HG03095 (cell line): ENCODE measurements around the gene CDYL2.

Experiments
- ATAC-seq: cut with Tn5 transposase; IDR thresholded peaks from one replicate; pipeline ENCODE4 v1.9.1; 2021; ENCODE audit warnings: moderate library complexity; ENCODE audit not compliant: unreplicated experiment

The CDYL2 gene

DNA sequence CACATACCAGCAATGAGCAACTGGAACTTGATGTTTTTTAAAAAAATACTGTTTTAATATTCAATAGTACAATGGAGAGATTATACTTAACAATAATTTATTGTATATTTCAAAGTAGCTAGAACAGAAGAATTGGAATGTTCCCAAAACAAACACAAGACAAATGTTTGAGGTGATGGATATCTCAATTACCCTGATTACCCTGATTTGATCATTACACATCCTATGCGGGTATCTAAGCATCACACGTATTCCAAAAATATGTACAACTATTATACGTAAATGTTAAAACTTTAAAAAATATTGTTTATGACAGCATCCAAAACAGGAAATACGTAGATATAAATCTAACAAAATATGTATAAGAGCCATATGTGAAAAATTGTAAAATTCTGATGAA, 166.8 kb downstream of the CDYL2 start:
- no peak for ATAC-seq

DNA sequence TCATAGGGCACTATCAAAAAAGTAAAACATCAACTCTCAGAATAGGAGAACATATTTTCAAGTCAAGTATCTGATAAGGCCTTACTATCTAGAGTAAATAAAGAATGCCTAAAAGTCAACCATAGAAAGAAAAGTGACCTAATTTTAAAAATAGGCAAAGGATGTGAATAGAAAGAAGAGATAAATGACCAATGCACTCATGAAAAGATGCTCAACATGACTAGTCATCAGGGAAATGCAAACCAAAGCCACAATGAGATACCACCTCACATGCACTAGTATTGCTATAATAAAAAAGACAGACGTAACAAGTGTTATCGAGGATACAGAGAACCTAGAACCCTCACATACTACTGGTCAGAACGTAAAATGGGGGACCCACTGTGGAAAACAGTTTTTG, 172.8 kb downstream of the CDYL2 start:
- ATAC-seq = no peak

DNA sequence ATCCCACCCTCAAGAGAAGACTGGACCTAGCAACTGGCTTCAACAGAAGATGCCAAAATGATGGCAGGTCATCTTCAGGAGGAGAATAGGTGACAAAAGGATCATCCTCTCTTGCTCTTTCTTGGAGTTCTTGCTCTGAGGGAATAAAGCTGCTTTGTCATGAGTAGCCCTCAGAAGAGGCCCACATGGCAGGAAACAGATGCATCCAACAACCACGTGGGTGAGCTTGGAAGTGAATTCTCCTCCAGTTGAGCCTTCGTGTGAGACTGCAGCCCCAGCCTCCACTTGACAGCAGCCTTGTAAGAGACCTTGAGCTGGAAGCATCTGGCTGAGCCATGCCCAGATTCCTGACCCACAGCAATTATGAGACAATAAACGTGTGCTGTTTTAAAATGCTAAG, 176.1 kb downstream of the CDYL2 start:
- ATAC-seq = no peak

DNA sequence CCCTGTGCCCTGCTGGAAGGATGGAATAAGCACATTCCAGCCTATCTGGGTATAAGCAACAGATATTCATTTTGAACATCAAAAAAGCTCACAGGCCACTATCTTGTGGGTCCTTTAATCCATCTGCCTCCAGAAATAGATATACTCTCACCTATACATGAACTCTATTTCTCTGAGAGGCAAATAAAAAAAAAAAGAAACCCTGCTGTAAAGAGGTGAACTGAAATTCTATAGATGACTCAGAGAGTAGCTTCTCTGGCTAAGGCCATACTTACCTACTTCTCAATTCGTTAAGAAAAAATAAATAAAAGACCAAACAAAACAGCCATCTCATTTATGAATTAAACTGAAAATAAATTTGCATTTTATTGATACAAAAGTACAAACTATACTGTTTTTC, 177.3 kb downstream of the CDYL2 start:
- peak; percentile 98 for ATAC-seq

DNA sequence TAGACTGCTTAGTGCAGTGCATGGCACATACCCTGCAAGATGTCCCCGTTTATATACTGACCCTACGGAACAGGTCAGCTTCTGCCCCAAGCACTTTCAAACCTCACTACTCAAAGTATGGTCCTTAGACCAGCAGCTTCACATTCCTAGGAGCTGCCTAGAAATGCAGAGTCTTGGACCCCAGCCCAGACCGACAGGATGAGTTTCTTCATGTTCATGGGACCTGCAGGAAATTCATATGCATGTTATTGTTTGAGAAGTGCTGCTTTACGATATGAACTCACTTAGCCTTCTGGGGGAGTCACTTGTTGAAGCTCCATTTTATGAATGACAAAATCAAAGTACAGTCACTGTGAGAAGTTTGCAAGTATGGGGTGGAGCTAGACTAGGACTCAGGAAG, 181.0 kb downstream of the CDYL2 start:
- no peak for ATAC-seq

DNA sequence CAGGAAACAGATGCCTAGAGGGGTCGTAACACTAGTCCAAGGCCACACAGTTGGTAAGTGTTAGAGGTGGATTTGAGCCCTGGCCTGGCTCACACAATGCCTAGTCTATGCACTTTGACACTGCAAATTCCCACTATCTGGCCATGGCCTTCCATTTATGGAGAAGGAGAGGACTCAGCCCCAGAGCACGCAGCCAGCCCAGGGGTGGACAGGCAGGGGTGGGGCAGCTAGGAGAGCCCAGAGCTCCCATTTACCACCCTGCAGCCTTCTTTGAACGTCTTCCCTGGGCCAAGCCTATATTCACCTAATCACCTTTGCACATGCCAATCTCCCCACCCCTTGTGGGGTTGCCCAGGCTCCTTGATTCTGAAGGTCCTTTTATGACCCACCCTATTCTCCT, 182.4 kb downstream of the CDYL2 start:
- no peak for ATAC-seq

DNA sequence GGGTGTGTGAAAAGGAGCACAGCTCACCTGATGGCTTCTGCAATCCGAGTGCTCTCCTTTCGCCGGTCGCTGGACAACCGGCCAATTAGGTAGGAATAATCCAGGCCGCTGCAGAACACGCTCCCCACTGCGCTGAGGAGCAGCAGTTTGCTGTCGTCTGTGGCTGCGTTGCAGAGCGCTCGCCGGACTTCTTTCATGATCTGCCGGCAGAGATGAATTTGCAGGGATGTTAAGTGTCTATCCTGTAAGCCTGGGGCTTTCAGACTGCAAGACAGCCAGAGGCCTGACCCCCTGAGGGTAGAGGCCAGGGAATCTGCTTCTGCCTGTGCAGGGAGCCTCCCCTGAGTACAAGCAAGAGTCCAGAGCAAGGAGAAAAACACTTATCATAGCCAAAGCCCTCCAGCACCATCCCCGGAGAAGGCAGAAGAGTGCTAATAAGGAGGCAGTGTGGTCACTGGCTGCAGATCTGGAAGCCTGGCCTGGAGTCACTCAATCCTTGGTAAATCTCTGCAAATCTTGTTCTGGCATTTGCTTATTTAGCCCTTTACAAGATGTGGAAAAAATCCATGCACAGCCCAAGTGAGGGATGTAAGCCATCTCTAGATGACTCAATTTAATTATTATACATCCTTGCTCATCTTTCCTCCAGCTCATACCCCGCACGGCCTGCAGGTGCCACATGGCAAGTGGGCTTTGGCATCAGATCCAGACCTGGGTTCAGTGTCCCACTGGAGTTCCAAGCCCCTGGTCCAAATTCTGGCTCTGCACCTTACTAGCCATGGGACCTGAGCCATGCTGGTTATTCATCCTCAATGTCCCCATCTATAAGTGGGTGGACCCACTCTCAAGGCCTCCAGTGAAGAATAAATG, 183.4 kb downstream of the CDYL2 start:
- ATAC-seq = no peak

DNA sequence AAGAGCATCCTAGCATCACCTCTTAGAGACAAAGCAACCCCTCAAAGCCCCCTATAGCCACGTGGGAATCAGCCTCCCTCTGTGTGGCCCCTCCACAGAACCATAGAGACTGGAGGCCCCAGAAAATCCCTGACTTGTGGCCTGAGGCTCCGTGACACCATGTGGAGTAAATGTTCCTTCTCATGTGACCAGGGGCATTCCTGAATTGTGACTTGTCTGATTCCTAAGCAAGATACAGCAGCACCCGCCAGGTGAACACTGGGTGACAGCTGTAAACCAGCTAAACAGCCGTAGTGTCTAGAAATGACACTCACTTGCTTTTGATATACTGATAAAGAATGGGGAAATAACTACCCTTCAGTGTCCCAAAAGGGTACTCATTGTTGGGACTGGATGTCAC, 184.6 kb downstream of the CDYL2 start:
- no peak for ATAC-seq

DNA sequence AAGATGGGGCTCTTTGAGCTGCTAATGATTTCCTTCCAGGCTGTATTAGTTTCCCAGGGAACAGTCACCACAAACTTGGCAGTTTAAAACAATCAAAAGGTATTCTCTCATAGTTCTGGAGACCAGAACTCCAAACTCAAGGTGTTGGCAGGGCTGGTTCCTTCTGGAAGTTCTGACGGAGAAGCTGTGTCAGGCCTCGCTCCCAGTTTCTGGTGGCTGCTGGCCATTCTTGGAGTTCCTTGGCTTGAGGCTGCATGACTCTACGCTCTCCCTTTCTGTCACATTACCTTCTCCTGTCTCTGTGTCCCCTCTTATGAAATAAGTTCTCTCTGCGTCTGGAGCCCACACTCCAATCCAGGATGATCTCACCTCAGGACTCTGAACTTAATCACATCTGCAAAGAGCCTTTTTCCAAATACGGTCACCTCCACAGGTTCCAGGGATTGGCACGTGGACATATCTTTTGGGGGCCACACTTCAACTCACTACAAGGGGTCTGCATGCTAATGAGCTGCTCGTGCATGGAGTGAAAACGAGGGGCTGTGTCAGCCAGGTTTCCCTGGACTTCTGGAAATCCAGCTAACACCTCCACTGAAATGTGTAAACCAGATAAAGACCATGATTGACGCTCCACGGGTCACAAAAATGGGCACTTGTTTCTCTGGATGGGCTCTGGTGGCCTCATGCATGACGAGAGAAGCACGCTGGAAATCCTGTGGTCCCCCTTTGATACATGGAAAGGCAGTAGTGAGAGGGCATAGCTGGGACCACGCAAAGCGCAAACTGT, 185.3 kb downstream of the CDYL2 start:
- ATAC-seq = no peak

DNA sequence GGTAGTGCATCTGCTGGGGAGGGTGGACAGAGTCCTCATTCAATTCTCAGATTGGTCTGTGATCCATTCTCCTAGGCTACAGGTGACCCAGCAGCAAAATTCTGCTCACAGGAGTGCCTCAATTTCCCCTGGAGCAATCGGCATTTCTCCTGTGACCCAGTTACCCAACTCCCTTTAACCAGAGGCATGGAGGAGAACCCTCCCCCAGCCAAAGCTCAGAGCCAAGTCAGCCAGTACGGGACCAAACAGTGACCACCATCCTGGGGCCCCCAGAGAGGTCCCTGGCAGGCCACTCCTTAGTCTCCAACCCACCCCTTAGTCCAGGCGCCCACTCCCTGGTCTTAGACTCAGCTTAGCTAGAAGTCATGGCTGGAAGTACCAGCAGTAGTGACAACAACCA, 188.0 kb downstream of the CDYL2 start:
- no peak for ATAC-seq

DNA sequence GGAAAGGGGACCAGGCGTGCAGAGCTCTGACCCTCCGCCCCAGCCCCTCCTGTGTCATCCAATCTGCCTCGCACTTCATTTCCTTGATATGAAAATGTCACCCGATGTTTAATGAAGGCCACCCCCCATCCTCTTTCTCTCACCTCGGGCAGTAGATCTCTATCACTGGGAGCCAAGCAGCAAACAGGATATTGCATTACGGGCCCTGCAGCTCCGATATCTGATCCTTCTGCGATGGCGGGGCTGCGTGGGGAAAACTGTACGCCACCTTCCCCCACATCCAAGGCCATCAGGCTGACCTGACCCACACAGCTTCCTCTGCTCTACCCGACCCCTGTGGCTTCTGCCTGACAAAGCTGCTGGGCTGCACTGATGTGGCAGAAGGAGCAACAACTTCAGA, 188.7 kb downstream of the CDYL2 start:
- no peak for ATAC-seq

DNA sequence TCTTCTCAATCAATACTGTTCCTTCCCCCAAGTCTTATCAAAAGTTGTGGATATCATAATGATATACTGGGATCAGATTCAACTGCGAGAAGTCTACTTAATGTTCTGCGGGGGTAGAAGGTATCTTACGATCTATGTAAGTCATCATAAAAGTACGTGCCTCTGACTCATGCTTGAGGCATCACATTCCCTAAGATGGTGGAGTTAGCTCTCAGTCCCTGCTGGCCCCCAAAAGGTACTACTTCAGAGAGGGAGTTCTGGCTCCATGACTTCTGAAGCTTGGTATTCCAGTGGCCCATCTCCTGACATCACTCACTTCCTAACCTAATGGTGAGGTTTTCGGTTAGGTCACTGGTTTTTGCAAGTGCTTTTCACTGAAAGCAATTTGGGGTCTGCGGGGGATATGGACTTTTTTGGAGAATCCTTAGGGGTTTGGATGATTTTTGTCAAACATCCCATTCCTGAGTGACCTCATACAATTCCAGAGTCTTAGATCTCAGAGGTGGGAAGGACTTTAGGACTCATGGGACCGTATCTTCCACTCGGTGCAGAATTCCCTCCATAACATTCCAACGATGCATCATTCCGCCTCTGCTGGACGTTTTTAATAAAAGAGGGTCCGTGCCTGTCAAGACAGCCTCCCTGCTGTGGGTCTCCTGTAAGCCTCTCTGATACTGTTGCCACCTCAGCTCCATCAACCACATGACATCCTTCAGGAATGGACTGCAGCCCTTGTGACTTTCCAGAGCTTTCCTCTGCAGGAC, 189.3 kb downstream of the CDYL2 start:
- ATAC-seq = no peak

DNA sequence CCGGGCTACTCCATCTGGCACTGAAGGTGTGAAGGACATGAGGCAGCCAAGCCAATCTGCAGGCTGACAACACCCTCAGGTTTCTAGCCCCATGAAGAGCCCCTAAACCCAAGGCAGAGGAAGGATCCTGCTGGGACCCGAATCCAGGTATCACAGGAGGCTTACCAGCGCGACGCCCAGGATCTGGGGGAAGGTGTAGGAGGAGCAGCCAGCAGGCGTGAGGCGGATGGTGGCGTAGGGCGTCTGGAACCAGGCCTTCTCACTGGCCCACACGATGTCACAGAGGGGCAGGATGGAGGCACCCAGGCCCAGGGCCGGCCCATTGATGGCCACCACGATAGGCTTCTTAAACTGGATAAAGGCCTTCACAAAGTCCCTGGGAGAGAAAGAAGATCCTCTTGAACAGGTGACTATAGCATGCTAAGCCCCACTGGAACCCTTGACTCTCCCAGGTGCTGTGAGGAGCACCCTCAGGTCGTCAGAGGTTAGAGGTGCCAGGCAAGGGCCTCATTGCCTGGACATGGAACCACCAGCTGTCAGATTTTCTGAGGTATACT, 191.9 kb downstream of the CDYL2 start:
- no peak for ATAC-seq

DNA sequence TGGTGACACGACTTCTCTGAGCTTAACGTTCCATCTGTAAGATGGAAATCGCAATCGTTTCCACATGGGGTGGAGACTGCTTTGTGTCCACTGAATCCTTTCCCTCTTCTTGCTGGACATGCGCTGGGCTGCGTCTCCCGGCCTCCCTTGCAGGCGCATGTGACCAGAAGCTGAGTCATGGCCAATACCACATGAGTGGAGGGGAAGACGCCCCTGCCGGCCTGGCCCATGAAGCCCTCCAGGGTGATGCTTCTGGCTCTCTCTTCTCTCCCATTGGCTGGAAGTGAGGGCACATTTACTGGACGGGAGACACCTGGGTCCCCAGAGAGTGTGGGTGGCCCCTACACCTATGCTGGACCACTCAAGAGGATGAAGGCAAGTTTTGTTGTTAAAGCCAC, 192.5 kb downstream of the CDYL2 start:
- ATAC-seq = no peak

DNA sequence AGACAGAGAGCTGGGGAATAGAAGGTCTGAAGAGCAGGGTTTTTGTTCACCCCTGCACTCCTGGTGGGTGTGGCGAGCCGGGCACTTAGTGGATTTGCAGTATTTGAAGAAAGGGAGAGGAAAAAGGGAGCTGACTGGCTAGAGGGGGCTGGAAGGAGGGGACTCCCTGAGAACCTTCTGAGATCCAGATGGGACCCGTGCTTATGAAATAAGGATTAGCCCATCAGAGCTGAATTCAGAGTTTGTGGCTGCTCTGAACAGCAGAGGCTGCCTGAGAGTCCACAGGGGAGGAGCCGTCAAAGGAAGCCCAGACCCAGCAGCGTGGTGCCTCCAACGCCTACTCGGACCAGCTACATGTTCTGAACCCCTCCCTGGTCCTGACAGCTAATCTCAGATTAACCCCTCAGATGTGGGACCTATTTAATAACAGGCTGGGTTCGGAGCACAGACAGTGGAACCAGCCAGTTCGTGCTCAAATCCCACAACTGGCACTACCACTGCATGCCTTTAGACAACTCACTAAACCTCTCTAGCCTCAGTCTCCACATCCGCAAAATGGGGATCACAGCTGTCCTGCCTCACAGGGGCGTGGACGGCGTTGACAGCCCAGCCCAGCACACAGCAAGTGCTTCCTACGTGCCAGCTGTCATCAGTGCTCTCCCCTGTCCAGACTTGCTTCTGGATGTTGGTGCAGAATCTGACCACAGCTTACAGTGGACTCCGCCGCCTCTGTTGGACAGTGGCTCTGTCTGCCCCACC, 193.0 kb downstream of the CDYL2 start:
- ATAC-seq = no peak

DNA sequence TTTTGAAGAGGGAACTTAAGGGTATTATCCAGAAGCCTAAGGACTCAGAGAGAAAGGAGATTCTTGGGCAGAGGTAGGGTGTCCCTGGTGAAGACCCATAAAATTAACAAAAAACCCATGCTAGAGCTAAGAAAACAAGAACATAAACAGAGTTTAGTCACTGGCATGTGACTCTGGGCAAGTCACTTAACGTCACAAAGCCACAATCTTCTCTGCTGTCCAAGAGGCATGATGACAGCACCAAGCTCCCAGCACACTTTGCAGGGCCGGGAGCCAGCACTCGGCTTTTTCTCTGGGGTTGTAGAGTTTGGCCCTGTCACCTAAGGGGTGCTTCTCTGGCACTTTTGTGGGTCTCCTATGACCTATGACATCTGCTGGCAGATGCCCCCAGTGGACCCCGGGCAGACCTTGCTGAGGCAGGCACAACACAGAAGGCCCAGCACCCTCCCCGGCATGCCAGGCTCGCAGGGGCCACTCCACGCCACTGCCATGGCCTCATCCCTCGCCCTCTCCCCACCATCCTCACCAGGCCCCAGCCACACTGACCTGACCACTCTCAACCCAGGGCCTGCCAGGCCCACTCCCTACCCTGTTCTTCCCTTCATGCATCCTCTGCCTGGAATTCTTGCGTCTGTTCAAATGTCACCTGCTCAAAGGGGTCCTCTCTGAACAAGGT, 193.8 kb downstream of the CDYL2 start:
- no peak for ATAC-seq

DNA sequence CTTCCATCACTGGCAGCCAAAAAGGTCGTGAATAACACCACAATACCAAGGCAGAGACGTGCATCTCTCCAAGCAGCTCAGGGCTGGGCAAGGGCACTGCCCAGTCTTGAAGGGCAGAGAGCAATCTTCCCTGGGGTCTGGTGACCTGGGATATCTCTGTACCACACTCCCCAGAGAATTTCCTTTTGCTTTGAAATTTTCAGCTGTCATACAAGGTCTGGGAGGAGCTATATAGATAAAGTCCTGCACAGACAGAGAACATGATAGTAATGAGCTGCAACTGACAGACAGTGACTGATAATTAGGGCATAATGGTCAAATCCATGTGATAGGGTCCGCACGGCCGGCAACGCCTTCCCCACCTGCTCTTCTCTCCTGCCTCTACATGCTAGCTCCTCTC, 195.5 kb downstream of the CDYL2 start:
- no peak for ATAC-seq

DNA sequence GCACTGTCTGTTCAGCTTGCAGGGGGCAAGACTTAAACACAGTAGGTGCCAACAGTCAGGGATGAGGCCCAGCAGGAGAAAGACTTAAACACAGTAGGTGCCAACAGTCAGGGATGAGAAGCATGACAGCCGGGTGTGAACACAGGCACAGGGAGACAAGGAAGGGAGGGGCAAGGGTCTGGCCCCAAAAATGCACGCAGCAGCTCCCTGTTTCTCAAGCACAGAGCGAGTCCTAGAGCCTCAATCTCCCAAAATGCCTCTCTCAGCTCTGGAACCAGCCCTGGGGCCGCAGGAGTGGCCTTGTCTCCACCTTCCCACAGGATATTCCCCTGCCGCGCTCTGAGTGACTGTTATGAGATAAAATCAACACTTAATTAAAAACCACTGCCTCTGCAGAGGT, 197.2 kb downstream of the CDYL2 start:
- ATAC-seq = no peak

DNA sequence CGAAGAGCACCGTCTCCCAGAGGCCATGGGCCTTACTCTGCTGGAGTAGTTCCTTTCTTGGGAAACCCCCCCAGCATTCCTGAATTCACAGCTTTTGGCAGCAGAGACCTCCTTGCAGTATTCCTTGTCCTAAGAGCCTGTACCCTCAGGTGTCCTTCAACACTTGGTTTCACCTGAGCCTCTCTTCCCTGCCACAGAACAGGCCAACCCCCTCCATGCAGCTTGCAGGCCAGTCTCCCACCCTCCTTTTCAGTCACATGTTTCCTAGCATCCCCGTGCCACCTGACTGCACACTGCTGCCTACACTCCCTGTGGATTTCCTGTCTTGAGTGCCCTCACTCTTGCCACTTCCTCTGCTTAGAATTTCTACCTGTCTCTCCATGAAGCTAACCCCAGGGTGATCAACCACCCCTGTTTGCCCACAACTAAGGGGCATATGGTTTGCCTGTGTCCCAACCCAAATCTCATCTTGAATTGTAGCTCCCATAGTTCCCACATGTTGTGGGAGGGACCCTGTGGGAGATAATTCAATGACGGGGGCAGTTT, 198.1 kb downstream of the CDYL2 start:
- no peak for ATAC-seq
